GM03348 (cell line): ENCODE results near the gene ZIM2.

Experiments
- DNase-seq: peaks from one replicate; pipeline ENCODE4 v3.0.0; 2012; ENCODE audit warnings: low spot score

ZIM2 gene

GRCh38 chr19:56806639-56807038, 33.9 kb downstream of the ZIM2 start:
- no peak for DNase-seq

GRCh38 chr19:56778351-56778750, 62.2 kb downstream of the ZIM2 start:
- DNase-seq, result no peak

DNA sequence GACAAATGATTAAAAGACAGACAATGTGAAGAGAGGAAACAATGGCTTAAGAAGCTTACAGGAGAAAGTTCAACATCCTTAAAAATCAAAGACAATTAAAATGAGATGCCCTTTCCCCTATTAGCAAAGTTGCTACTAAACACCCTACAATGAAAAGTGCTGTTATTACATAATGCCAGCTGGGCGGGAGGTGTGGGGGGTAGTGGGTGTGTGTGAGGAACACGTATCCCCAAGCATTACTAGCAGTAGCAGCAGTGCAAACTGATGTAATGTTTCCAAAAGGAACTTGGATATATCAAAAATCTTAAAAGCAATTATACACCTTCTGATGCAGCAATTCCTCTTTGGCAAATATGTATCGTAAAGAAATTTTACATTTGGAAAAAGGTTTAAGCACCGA, 70.9 kb downstream of the ZIM2 start:
- no peak for DNase-seq

DNA sequence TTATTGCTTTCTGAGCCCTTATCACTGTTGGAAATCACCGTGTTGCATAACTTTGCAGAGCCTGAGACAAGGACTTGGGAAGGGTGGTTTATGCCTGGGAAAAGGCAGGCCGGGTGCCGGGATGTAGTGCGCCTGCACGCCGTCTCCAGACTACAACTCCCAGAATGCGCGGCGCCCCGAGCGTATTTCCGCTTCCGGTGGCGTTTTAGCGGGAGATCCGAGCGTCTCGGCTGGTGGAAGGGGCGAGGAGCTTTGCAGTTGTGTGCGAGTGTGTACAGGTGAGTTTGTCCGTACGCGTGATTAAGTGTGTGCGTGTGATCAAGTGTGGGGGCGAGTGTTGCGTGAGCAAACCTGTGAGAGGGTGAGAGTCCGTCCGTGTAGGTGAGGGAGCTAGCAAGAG, 75.4 kb downstream of the ZIM2 start:
- no peak for DNase-seq

- no peak for DNase-seq
These were observed 76.3 kb downstream of the ZIM2 start for GRCh38 chr19:56764196-56764695.

GRCh38 chr19:56760842-56761241, 79.7 kb downstream of the ZIM2 start:
- DNase-seq, result no peak

- no peak for DNase-seq
These were observed 81.0 kb downstream of the ZIM2 start for GRCh38 chr19:56759531-56759930.

GRCh38 chr19:56751078-56751489, 89.4 kb downstream of the ZIM2 start:
- DNase-seq, result no peak

DNA sequence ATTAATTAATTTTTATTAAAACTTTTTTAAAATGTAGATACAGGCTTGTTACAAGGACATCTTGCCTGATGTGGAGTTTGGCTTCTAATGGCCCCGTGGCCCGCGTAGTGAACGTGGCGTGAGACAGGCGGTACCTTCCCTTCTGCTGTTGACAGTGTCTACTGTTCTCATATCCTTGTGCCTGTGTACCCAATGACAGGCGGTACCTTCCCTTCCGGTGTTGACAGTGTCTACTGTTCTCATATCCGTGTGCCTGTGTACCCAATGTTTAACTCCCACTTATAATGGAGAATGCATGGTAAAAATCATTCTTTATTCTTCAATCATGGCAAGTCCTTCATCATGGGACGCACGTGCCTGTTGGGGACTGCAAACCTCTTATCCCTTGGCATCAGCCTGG, 89.9 kb downstream of the ZIM2 start:
- no peak for DNase-seq

DNA sequence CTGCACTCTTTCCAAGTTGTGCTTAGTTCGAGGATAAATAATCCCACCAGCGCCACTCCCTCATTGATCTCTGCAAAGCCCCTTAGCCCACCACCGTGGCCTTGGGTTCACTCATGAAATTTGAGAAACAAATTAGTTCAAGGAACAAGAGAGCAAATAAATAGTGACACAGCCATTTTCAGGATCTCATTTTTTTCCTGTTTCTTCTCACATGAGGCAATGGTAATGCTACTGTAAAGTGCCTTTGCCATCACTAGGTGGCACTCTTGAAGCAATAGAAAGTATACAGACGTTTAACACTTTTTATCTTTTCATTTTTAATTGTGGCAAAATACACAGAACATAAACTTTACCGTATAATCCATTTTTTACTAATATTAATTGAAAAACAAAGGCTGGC, 92.1 kb downstream of the ZIM2 start:
- no peak for DNase-seq

DNA sequence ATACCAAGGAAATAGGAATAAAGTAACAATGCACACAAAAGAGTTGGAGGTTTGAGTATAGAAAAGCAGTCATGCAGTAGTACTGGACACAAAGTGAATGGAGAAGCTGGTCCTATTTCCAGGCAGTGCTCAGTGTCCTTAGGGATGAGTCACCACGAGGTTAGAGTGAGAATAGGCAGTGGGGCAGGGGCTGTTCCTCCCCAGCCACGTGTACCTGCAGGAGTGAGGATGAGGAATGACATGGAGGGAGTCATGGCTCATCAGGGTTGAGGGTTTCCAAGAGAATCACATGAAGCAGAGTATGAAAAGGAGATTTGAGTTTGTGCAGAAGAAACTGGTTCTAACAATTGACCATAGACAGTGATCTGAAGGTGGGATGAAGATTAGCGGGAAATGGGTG, 94.2 kb downstream of the ZIM2 start:
- DNase-seq, result no peak

DNA sequence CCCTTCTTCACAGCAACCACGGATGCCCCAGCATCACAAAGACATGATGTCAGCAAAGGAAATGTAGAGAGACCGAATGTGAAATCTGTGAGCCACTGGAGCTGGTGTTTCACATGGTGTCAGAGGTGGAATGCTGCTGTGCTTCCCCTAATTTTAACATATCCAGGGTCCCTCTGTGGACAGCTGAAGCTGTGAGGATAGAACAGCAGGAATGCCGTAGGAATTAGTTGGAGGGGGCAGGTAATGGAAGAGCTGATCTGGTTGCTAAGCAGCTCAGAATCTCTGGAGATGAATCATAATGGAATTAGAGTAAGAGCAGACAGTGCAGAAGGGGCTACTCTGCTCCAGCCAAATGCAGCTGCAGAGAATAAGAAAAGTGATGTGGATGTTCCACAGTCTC, 100.0 kb downstream of the ZIM2 start:
- no peak for DNase-seq

- DNase-seq, result no peak
These were observed 104.0 kb downstream of the ZIM2 start for GRCh38 chr19:56736571-56736970.

GRCh38 chr19:56732976-56733375, 107.5 kb downstream of the ZIM2 start:
- no peak for DNase-seq

DNA sequence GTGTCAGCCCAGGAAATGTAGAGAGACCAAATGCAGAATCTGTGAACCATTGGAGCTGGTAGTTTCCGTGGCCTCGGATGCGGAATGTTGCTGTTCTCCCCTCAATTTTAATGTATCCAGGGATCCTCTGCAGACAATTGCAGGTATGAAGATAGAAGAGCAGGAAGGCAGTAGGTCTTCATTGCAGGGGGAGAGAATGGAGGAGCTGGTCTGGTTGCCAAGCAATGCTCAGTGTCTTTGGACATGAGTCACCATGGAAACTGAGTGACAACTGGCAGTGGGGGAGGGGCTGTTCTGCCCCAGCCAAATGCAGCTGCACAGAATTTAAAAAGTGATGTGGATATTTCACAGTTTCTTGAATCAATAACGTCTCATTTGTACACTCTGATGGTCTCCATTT, 112.8 kb downstream of the ZIM2 start:
- no peak for DNase-seq

- DNase-seq, result no peak
These were observed 114.6 kb downstream of the ZIM2 start for GRCh38 chr19:56725829-56726424.
